ENCODE results near the gene CFHR5.

CFHR5 gene

GRCh38 chr1:197017558-197018146 lies 40.3 kb downstream of the CFHR5 start:
- H3K9me3 ChIP-seq (ENCODE audit: low read length), result no peaks in the 10 kb centered on the region
- H3K36me3 ChIP-seq (ENCODE audit: insufficient read depth, low read length), result no peaks in the 10 kb centered on the region
- H3K79me2 ChIP-seq (ENCODE audit: insufficient read depth, low read length), result no peaks in the 10 kb centered on the region
- H3K9ac ChIP-seq (ENCODE audit: low read length), result no peak overlapping the region
- no peak overlapping the region for H2AFZ ChIP-seq (ENCODE audit: low read length)
- H3K9me2 ChIP-seq (ENCODE audit: low read depth, low read length), result no peaks in the 10 kb centered on the region
- no peaks in the 10 kb centered on the region for H3K4me1 ChIP-seq (ENCODE audit: insufficient read depth, low read length, severe bottlenecking)
- H3K27ac ChIP-seq (ENCODE audit: low read depth, low read length, poor library complexity, severe bottlenecking), result no peak overlapping the region
- TF ChIP-seq EZH2 (IDR thresholded peaks at IDR 0.05; ENCODE audit: borderline replicate concordance, low read length) (no peak), CTCF (IDR thresholded peaks at IDR 0.05; ENCODE audit: low read length) (no peak)
- no peaks in the 10 kb centered on the region for H3F3A ChIP-seq (ENCODE audit: insufficient read depth, low read length)
- no peak overlapping the region for H3K4me3 ChIP-seq (ENCODE audit: low read depth, low read length, poor library complexity, severe bottlenecking)
- H3K27me3 ChIP-seq (ENCODE audit: insufficient read depth, low read length), result no peaks in the 10 kb centered on the region
- no peak overlapping the region for H3K4me2 ChIP-seq (ENCODE audit: low read length)
- no peaks in the 10 kb centered on the region for H4K20me1 ChIP-seq (ENCODE audit: insufficient read depth, low read length)

- no peak for TF ChIP-seq CTCF (IDR thresholded peaks at IDR 0.05; ENCODE audit: low read length)
- no peak for TF ChIP-seq EZH2 (IDR thresholded peaks at IDR 0.05; ENCODE audit: borderline replicate concordance, low read length)
- Histone ChIP-seq H3K4me2 (ENCODE audit: low read length) (no peak overlapping the region), H2AFZ (ENCODE audit: low read length) (no peak overlapping the region)
Observed at GRCh38 chr1:197021716-197022115, 44.4 kb downstream of the CFHR5 start.

GRCh38 chr1:197024460-197024859 lies 47.1 kb downstream of the CFHR5 start:
- no peaks in the 10 kb centered on the region for H3K9me3 ChIP-seq (ENCODE audit: low read length)
- TF ChIP-seq EZH2 (IDR thresholded peaks at IDR 0.05; ENCODE audit: borderline replicate concordance, low read length) (no peak), CTCF (IDR thresholded peaks at IDR 0.05; ENCODE audit: low read length) (no peak)
- H3K9ac ChIP-seq (ENCODE audit: low read length), result no peak overlapping the region
- H2AFZ ChIP-seq (ENCODE audit: low read length), result no peak overlapping the region
- no peak overlapping the region for H3K27ac ChIP-seq (ENCODE audit: low read depth, low read length, poor library complexity, severe bottlenecking)
- no peaks in the 10 kb centered on the region for H3K36me3 ChIP-seq (ENCODE audit: insufficient read depth, low read length)
- H3K9me2 ChIP-seq (ENCODE audit: low read depth, low read length), result no peaks in the 10 kb centered on the region
- H3K4me1 ChIP-seq (ENCODE audit: insufficient read depth, low read length, severe bottlenecking), result no peaks in the 10 kb centered on the region
- H4K20me1 ChIP-seq (ENCODE audit: insufficient read depth, low read length), result no peaks in the 10 kb centered on the region
- no peaks in the 10 kb centered on the region for H3K27me3 ChIP-seq (ENCODE audit: insufficient read depth, low read length)
- H3K79me2 ChIP-seq (ENCODE audit: insufficient read depth, low read length), result no peaks in the 10 kb centered on the region
- no peak overlapping the region for H3K4me3 ChIP-seq (ENCODE audit: low read depth, low read length, poor library complexity, severe bottlenecking)
- H3F3A ChIP-seq (ENCODE audit: insufficient read depth, low read length), result no peaks in the 10 kb centered on the region
- H3K4me2 ChIP-seq (ENCODE audit: low read length), result no peak overlapping the region

More at GRCh38 chr1:197021716-197022115, 44.4 kb downstream of the CFHR5 start:
- H3K4me1 ChIP-seq (ENCODE audit: insufficient read depth, low read length, severe bottlenecking), result no peaks in the 10 kb centered on the region
- no peaks in the 10 kb centered on the region for H4K20me1 ChIP-seq (ENCODE audit: insufficient read depth, low read length)
- no peak overlapping the region for H3K27ac ChIP-seq (ENCODE audit: low read depth, low read length, poor library complexity, severe bottlenecking)
- H3K4me3 ChIP-seq (ENCODE audit: low read depth, low read length, poor library complexity, severe bottlenecking), result no peak overlapping the region
- H3K9me2 ChIP-seq (ENCODE audit: low read depth, low read length), result no peaks in the 10 kb centered on the region
- no peaks in the 10 kb centered on the region for H3K79me2 ChIP-seq (ENCODE audit: insufficient read depth, low read length)
- no peak overlapping the region for H3K9ac ChIP-seq (ENCODE audit: low read length)
- no peaks in the 10 kb centered on the region for H3F3A ChIP-seq (ENCODE audit: insufficient read depth, low read length)
- H3K9me3 ChIP-seq (ENCODE audit: low read length), result no peaks in the 10 kb centered on the region
- no peaks in the 10 kb centered on the region for H3K36me3 ChIP-seq (ENCODE audit: insufficient read depth, low read length)
- H3K27me3 ChIP-seq (ENCODE audit: insufficient read depth, low read length), result no peaks in the 10 kb centered on the region
